Right renal pelvis (tissue), 4 donors: ENCODE results near the gene RB1. TPM values are rescaled to one million over a fixed set of nuclear protein-coding genes. Genes with fewer than 3 reads are reported as not detected.
"Not testable (repeated sequence)": the region's sequence is repeated elsewhere in the genome, so short reads cannot be mapped to it uniquely, and the experiment has no call there.

ENCODE experiments used
- DNase-seq, 4 donors: peaks; one replicate each; pipeline ENCODE4 v3.0.0-alpha.2; 2013; ENCODE audit warnings: low read depth in 4 of 4, low spot score in 3 of 4, missing footprints in 1 of 4
- polyA plus RNA-seq, 4 donors: library from polyadenylated mRNA; unstranded; fragments of 120-200 nt; gene quantifications; one replicate each; pipeline ENCODE4 v1.2.1, GENCODE V29; 2013; ENCODE audit not compliant: insufficient read length in 4 of 4

Gene RB1
- polyA plus RNA-seq, 4 donors = 43.0 to 54.7 (median 52.6) TPM

- DNase-seq = no peak
Measured at GRCh38 chr13:48344264-48344663, 40.7 kb downstream of the RB1 start.

GRCh38 chr13:48346583-48346982 lies 43.0 kb downstream of the RB1 start:
- no peak for DNase-seq

- no peak for DNase-seq
Measured at GRCh38 chr13:48349525-48349924, 46.0 kb downstream of the RB1 start.

DNA sequence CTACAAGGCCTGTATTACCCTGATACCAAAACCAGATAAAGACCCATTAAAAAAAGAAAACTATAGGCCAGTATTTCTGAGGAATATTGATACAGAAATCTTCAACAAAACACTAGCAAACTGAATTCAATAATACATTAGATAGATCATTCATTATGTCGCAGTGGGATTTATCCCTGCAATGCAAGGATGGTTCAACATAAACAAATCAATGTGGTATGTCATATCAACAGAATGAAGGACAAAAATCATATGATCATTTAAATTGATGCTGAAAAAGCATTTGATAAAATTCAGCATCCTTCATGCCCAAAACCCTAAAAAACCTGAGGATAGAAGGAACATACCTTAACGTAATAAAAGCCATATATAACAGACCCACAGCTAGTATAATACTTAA lies 50.0 kb downstream of the RB1 start:
- DNase-seq = no peak

DNA sequence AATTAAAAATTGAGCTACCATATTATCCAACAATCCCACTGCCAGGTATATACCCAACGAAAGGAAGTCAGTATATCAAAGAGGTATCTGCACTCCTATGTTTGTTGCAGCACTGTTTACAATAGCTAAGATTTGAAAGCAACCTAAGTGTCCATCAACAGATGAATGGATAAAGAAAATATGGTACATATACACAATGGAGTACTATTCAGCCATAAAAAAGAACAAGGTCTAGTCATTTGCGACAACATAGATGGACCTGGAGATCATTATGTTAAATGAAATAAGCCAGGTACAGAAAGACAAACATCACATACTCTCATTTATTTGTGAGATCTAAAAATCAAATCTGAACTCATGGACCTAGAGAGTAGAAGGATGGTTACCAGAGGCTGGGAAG lies 52.0 kb downstream of the RB1 start:
- DNase-seq = not testable (repeated sequence)

- no peak for DNase-seq
Measured at GRCh38 chr13:48356750-48357149, 53.2 kb downstream of the RB1 start.

DNA sequence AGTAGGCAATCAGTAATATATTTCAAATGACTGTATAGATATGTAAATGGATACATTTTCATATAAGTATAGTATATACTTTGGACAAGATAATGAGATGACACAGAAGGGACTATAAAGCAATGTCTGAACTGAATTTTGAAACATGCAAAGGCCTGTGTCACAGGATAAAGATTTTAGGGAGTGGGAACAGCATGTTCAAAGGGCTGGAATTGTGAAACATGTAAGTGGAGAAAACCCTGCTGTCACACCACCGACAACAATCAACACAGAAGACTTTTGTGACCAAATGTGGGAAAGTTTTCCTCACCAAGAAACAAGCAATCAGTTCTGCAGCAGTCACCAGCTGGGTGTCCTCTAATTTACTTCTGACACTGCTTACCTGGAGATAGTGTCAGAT lies 66.4 kb downstream of the RB1 start:
- DNase-seq = no peak

GRCh38 chr13:48370815-48371214 lies 67.3 kb downstream of the RB1 start:
- DNase-seq = no peak

GRCh38 chr13:48377857-48378256 lies 74.3 kb downstream of the RB1 start:
- no peak for DNase-seq

GRCh38 chr13:48380581-48380980 lies 77.0 kb downstream of the RB1 start:
- no peak for DNase-seq

GRCh38 chr13:48383384-48383783 lies 79.8 kb downstream of the RB1 start:
- no peak for DNase-seq

DNA sequence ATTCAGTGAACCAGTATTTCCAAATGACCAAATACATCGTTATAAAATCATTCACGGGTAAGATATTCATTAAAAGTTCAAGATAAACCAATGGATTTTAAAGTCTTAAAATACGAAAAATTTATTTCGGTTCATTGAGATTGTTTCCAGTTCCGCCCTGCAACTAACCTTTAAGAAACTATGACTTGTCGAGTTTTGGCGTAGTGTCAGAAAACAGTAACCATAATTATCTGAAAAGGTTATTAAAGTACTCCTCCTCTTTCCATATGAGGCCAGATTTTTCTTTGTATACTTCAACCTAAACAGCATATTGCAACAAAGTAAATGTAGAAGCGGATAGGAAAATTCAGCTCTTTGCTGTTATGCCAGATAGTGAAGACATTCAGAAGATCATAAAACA lies 83.3 kb downstream of the RB1 start:
- no peak for DNase-seq

DNA sequence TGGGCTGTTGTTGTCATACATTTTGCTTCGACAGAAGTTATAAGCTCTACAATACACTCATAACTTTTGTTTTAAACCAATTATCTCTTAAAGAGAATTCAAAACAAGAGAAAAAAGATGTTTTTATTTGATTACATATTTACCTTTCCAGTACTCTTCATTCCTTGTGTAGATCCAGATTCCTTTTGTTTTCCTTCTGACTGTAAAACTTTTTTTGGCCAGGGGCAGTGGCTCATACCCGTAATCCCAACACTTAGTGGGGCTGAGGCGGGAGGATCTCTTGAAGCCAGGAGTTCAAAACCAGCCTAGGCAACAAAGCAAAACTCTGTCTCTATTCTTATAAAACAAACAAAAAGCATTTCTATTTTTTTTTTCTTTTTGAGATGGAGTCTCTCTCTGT lies 87.7 kb downstream of the RB1 start:
- DNase-seq = no peak

- no peak for DNase-seq
Measured at GRCh38 chr13:48393030-48393697, 89.6 kb downstream of the RB1 start.

- DNase-seq = no peak
Measured at GRCh38 chr13:48393698-48394085, 90.1 kb downstream of the RB1 start.

GRCh38 chr13:48397744-48398143 lies 94.2 kb downstream of the RB1 start:
- DNase-seq = no peak

DNA sequence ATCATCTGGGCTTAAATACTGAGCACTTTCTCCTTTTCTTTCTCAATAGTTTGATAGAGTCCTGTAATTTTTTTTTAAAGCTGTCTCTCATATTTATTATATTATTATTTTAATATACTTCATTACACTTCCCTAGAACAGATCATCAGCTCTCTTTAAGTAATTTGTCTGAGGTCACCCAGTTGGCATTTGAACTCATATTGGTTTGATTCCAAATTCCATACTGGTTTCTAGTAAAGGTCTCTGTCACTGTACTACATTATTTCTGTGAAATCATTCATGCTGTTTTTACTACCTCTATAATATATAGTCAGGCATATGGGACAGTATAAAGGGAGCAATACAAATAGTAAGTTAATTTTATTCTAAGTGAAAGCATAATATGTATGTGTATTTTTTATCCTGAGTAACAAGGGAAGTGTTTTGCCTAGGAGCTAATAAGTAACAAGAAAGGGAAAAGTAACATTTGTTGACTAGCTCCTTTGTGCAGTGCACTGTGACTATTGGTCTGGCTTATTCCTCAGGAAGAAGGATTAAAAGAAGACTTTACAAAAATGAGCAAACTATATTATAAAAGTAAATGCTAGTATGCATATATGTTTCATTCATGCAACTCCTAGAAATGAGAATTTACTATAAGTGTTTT lies 95.0 kb downstream of the RB1 start:
- no peak for DNase-seq

DNA sequence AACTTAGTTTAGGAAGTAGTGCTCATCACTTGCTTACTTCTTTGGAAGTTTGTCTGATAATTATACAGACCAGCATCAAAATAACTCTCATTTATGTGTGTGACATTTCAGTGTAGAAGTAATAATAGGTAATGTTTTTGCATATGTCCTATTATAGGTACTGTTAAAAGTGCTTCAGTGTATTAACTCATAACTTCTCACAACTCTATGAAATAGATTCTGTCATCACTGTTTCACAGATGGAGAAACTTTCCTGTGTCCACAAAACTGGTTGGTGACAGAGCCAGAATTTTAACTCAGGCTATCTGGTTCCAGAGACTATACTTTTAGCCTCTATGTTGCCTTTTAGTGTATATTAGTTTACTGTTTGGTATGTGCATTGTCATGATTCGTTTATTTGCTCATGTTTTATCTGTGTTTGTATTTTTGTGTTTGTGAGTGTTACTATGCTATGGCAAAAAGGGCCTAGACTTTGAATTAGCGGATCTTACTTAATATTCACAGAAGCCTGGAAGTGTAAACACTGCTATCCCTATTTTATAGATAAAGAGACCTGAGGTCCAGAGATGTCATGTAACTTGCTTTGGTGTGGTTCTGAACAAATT lies 96.6 kb downstream of the RB1 start:
- DNase-seq = no peak

GRCh38 chr13:48400850-48401291 lies 97.3 kb downstream of the RB1 start:
- no peak for DNase-seq

GRCh38 chr13:48401480-48401879 lies 97.9 kb downstream of the RB1 start:
- DNase-seq = no peak

- no peak for DNase-seq
Measured at GRCh38 chr13:48402325-48402932, 98.9 kb downstream of the RB1 start.

DNA sequence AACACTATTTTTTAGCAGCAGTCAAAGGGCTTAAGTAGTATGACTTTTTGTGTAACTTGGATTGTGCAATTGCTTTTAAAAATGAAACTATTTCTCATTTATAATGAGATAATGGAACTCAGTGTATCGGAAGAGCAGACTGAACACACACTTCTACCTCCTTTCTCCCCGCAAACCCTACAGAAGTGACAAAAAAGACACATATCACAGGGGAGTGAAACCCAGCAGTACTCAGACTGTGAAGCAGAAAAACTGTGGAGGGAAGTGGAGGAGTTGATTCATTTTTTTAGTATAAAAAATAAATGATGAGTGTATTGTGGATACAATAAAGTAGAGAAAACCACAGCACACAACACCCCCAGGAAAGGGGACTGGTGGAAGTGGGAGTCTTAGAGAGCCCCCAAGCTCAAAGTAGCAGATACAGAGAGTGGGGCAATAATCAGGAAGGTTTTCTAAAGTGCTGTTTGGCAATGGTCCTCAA lies 99.6 kb downstream of the RB1 start:
- DNase-seq = no peak
